Endothelial cell of umbilical vein (primary cell): Measurements from ENCODE around the gene TNFRSF12A. TPM values are rescaled to one million over a fixed set of nuclear protein-coding genes. Genes with fewer than 3 reads are reported as not detected.

ENCODE experiments used
- BruUV-seq: library from RNA; stranded (reverse); fragments of 400-500 nt; replicated peaks from 2 replicates; lab custom pipeline; 2021; lab: Mats Ljungman, UMichigan
- CTCF ChIA-PET: fragments of 300-600, 350-600 bp; sonication (Branson Sonifier 250); formaldehyde crosslinking; loops from one replicate; lab custom pipeline; 2021; ENCODE audit warnings: antibody characterized with exemption, inconsistent platforms; lab: Charles Lee
- POLR2A ChIA-PET: fragments of 300-600, 350-600 bp; sonication (Branson Sonifier 250); formaldehyde crosslinking; loops from one replicate; lab custom pipeline; 2021; ENCODE audit warnings: antibody characterized with exemption, inconsistent platforms; lab: Charles Lee
- DNase-seq: peaks from one replicate; pipeline ENCODE4 v3.0.0-alpha.2; 2011; ENCODE audit warnings: low read depth, low spot score
- FAIRE-seq: peaks from 2 replicates; lab custom pipeline; 2011; peaks lifted over from hg19 to GRCh38; lab: Jason Lieb, UNC
- H2AFZ ChIP-seq: 2 replicates; pipeline ENCODE4 v1.6.0; 2012; ENCODE audit warnings: low read depth, low read length, control low read depth, inconsistent platforms
- H3K27ac ChIP-seq: 2 replicates; pipeline ENCODE4 v1.5.1; 2011; ENCODE audit warnings: low read depth, mild to moderate bottlenecking, control low read depth, low read length, moderate library complexity; ENCODE audit not compliant: insufficient read depth
- H3K27me3 ChIP-seq, 2 experiments: 2 replicates each; pipeline versions ENCODE4 v1.6.0 to v1.6.1; 2011; ENCODE audit warnings: low read length in 2 of 2, mixed read lengths in 1 of 2; ENCODE audit not compliant: control insufficient read depth in 2 of 2, insufficient read depth in 2 of 2
- H3K36me3 ChIP-seq, 2 experiments: 2 replicates in 1 of 2; 3 replicates in 1 of 2; pipeline ENCODE4 v1.5.1; 2011; ENCODE audit warnings: low read length in 2 of 2, mild to moderate bottlenecking in 1 of 2, moderate library complexity in 1 of 2; ENCODE audit not compliant: control insufficient read depth in 2 of 2, insufficient read depth in 2 of 2; ENCODE audit errors: extremely low read depth in 1 of 2
- H3K4me1 ChIP-seq: 3 replicates; pipeline ENCODE4 v1.5.1; 2011; ENCODE audit warnings: mild to moderate bottlenecking, low read length; ENCODE audit not compliant: control insufficient read depth, insufficient read depth; ENCODE audit errors: extremely low read depth
- H3K4me2 ChIP-seq: 2 replicates; pipeline ENCODE4 v1.6.1; 2011; ENCODE audit warnings: low read length, control low read depth, mixed read lengths; ENCODE audit not compliant: insufficient read depth
- H3K4me3 ChIP-seq, 3 experiments: fragments of 200-600 bp in 1 of 3; sonication (generic), shearing (Covaris generic) in 1 of 3; replicated peaks in 1 of 3; 2 replicates each; pipeline ENCODE4 v1.5.1; 2011 to 2016; ENCODE audit warnings: control low read depth in 3 of 3, low read length in 3 of 3, mild to moderate bottlenecking in 2 of 3, inconsistent platforms in 1 of 3, low read depth in 1 of 3, moderate library complexity in 1 of 3; ENCODE audit not compliant: insufficient read depth in 1 of 3
- H3K79me2 ChIP-seq: 2 replicates; pipeline ENCODE4 v1.6.0; 2012; ENCODE audit warnings: low read length, inconsistent platforms; ENCODE audit not compliant: control insufficient read depth, insufficient read depth
- H3K9ac ChIP-seq: replicated peaks from 2 replicates; pipeline ENCODE3; 2011; ENCODE audit warnings: low read length, control low read depth; ENCODE audit not compliant: insufficient read depth; ENCODE audit errors: extremely low read depth
- H3K9me1 ChIP-seq: replicated peaks from 3 replicates; pipeline ENCODE4 v1.6.0; 2011; ENCODE audit warnings: mild to moderate bottlenecking, low read length; ENCODE audit not compliant: control insufficient read depth, insufficient read depth; ENCODE audit errors: extremely low read depth
- H3K9me3 ChIP-seq: replicated peaks from 2 replicates; pipeline ENCODE4 v1.5.1; 2012; ENCODE audit warnings: low read length, inconsistent platforms; ENCODE audit not compliant: control insufficient read depth, insufficient read depth
- H4K20me1 ChIP-seq: replicated peaks from 2 replicates; pipeline ENCODE3; 2011; ENCODE audit warnings: mild to moderate bottlenecking, low read length; ENCODE audit not compliant: control insufficient read depth, insufficient read depth; ENCODE audit errors: extremely low read depth
- EZH2 ChIP-seq: IDR thresholded peaks from 2 replicates; pipeline ENCODE4 v1.6.1; 2012; ENCODE audit warnings: borderline replicate concordance, low read depth, mild to moderate bottlenecking, moderate library complexity, low read length, inconsistent platforms; ENCODE audit not compliant: severe bottlenecking
- FOS ChIP-seq: IDR thresholded peaks from 2 replicates; pipeline ENCODE4 v1.6.1; 2011; ENCODE audit warnings: mild to moderate bottlenecking, low read length, moderate library complexity, borderline replicate concordance; ENCODE audit not compliant: insufficient read depth
- GATA2 ChIP-seq: IDR thresholded peaks from 2 replicates; pipeline ENCODE4 v1.7.0; 2011; ENCODE audit warnings: low read depth, mild to moderate bottlenecking, moderate library complexity, mixed read lengths, low read length; ENCODE audit not compliant: insufficient read length, insufficient read depth
- JUN ChIP-seq: IDR thresholded peaks from 2 replicates; pipeline ENCODE4 v1.6.1; 2011; ENCODE audit warnings: borderline replicate concordance, low read depth; ENCODE audit not compliant: insufficient read length, insufficient read depth
- MAX ChIP-seq: IDR thresholded peaks from 2 replicates; pipeline ENCODE4 v1.6.1; 2011; ENCODE audit not compliant: insufficient read depth, insufficient read length
- MYC ChIP-seq: IDR thresholded peaks from one replicate; pipeline ENCODE4 v1.6.1; 2011; ENCODE audit warnings: mild to moderate bottlenecking, low read depth, low read length
- POLR2A ChIP-seq: IDR thresholded peaks from 2 replicates; pipeline ENCODE4 v1.6.1; 2012; ENCODE audit warnings: low read depth, mild to moderate bottlenecking, control low read depth, low read length
- POLR2AphosphoS5 ChIP-seq: IDR thresholded peaks from 2 replicates; pipeline ENCODE4 v1.6.1; 2012; ENCODE audit warnings: low read depth, mild to moderate bottlenecking, control low read depth, low read length, moderate library complexity; ENCODE audit not compliant: insufficient read depth
- dilution Hi-C: fragments of 300-500 bp; cut with MboI; formaldehyde crosslinking; loops from one replicate; pipeline ENCODE4 v1.15.0; 2019; ENCODE audit warnings: low sequenced_read_pairs; ENCODE audit not compliant: extremely low pct_ligation_motif_present
- intact Hi-C: fragments of 100-400 bp; cut with micrococcal nuclease; formaldehyde crosslinking; loops from one replicate; pipeline ENCODE4 v1.10.0; 2022
- polyA plus RNA-seq, 4 experiments: library from polyadenylated mRNA; depleted of rRNA in 3 of 4; stranded (reverse) in 3 of 4; unstranded in 1 of 4; fragments of >200 nt; gene quantifications; 2 replicates each; pipeline versions ENCODE4 v1.2.1 to v1.2.3, GENCODE V29; 2011 to 2012; ENCODE audit warnings: missing spikeins in 1 of 4
- total RNA-seq: library from RNA; stranded (reverse); gene quantifications from 2 replicates; pipeline ENCODE4 v1.2.3, GENCODE V29; 2021
- TF ChIP-seq, protein P1 (sequence below), 2 donors: IDR thresholded peaks; 1 replicate in 1 of 2; 2 replicates in 1 of 2; pipeline ENCODE4 v1.5.1; 2011; ENCODE audit warnings: low read length in 2 of 2, mild to moderate bottlenecking in 2 of 2, moderate library complexity in 2 of 2, control low read depth in 1 of 2, inconsistent platforms in 1 of 2, low read depth in 1 of 2; ENCODE audit not compliant: insufficient read depth in 1 of 2; ENCODE audit errors: extremely low read depth in 1 of 2

TNFRSF12A gene
- total and polyA plus RNA-seq, 2 donors (not counting 3 experiments of a cell fraction or from before 2014, with no cell fraction given): 162 to 187 TPM

- Histone ChIP-seq H3K4me1 (peaks cover 16% of the 10 kb centered on the region), H3K4me2 (no peak overlapping the region), H3K9me3 (no peaks in the 10 kb centered on the region), H3K36me3 (no peaks in the 10 kb centered on the region), H3K79me2 (no peaks in the 10 kb centered on the region), H4K20me1 (no peaks in the 10 kb centered on the region), H3K4me3 (no peak overlapping the region), H3K9me1 (no peaks in the 10 kb centered on the region), H3K27ac (no peak overlapping the region), H3K9ac (no peak overlapping the region), H3K27me3 (peaks cover 20 to 21% of the 10 kb centered on the region in 2 experiments), H2AFZ (no peak overlapping the region)
- dilution Hi-C loops (no loop called here), intact Hi-C loops (no loop called here)
- TF ChIP-seq MYC (no peak), EZH2 (no peak), FOS (no peak), JUN (no peak), POLR2A (no peak), GATA2 (no peak), POLR2AphosphoS5 (no peak), MAX (no peak)
- TF ChIP-seq, protein P1, sequence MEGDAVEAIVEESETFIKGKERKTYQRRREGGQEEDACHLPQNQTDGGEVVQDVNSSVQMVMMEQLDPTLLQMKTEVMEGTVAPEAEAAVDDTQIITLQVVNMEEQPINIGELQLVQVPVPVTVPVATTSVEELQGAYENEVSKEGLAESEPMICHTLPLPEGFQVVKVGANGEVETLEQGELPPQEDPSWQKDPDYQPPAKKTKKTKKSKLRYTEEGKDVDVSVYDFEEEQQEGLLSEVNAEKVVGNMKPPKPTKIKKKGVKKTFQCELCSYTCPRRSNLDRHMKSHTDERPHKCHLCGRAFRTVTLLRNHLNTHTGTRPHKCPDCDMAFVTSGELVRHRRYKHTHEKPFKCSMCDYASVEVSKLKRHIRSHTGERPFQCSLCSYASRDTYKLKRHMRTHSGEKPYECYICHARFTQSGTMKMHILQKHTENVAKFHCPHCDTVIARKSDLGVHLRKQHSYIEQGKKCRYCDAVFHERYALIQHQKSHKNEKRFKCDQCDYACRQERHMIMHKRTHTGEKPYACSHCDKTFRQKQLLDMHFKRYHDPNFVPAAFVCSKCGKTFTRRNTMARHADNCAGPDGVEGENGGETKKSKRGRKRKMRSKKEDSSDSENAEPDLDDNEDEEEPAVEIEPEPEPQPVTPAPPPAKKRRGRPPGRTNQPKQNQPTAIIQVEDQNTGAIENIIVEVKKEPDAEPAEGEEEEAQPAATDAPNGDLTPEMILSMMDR (IDR thresholded peaks at IDR 0.05; ENCODE audit: extremely low read depth in 1 of 2, insufficient read depth in 1 of 2, low read depth in 1 of 2, low read length in 2 of 2): no peak
- ChIA-PET POLR2A (interaction anchor here (1.2 kb wide), 1 partner anchor 10 kb away, joined by 6 read pairs; the partner anchor contains the start of gene TNFRSF12A), CTCF (interaction anchor here (1.8 to 2.0 kb wide), 3 partner anchors 11 to 40 kb away, joined by 4 to 9 read pairs (median 7); partner anchors contain the start of genes PAQR4 and TNFRSF12A)
- no peak for DNase-seq
- BruUV-seq: no TSS peak
- no peak for FAIRE-seq
Observed at GRCh38 chr16:3009568-3010390, 10.4 kb upstream of the TNFRSF12A start.
